HS-5 (cell line): ENCODE results near the gene COL4A2.

Experiments
- DNase-seq: peaks from one replicate; pipeline ENCODE4 v3.0.0-alpha.2; 2012; ENCODE audit warnings: low read depth

Gene COL4A2

DNA sequence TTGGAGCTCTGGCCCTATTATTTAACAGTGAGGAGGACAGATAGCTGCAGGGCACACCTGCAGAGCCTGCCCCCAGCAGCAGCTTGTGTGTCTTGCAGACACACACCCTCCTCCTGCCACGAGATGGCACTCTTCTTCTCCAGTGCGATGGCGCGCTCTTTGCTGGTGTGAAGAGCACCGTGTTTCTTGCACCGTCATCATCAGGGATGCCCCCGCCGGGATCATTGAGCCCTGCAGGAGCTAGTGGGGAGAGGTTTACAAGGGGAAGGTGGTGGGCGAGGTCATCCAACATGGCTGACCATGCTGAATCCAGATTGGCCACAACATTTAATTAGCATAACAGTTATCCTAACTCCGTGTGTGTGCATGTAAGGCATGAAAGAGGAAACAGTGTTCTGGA lies 148.9 kb downstream of the COL4A2 start:
- no peak for DNase-seq

GRCh38 chr13:110456550-110456949 lies 149.5 kb downstream of the COL4A2 start:
- DNase-seq: no peak

- no peak for DNase-seq
These were observed 150.3 kb downstream of the COL4A2 start for GRCh38 chr13:110457361-110457760.

GRCh38 chr13:110458017-110458416 lies 150.9 kb downstream of the COL4A2 start:
- DNase-seq: no peak

DNA sequence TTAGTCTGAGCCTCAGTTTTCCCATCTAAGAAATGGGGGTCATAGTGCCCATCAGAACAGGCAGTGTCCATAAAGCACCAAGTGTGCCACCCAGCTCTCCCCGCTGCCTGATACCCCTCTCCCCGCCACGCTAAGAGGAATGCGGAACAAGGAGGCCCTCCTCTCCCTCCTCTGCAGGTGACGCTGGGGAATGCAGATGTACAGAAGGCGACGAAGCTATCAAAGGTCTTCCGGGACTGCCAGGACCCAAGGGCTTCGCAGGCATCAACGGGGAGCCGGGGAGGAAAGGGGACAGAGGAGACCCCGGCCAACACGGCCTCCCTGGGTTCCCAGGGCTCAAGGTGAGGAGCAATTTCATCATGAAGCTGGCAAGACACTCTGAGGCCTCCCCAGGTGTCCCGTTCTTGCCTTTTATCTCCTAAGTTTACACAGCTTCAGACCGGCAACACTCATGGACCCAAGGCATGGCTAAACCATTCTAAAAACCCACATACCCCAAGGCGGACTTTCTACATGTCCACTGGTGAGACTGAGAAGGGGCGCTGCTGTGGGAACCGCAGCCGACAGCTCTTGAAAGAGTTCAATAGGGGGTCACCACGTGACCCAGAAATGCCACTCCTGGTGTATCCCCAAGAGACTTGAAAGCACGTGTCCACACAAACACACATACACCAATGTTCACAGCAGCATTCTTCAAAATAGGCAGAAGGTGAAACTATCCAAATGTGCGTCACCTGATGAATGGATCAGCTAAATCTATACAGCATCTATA lies 151.7 kb downstream of the COL4A2 start:
- DNase-seq: no peak

DNA sequence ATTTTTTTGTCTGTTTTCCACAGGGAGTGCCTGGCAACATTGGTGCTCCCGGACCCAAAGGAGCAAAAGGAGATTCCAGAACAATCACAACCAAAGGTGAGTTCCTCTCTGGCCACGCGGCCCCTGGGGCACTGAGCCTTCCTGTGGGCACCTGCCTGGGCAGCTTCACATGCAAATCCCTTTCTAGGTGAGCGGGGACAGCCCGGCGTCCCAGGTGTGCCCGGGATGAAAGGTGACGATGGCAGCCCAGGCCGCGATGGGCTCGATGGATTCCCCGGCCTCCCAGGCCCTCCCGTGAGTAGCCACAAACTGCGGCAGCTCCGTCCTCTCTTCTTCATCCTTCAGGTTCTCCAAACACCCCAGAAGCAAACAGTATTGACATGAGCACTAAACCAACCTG lies 155.0 kb downstream of the COL4A2 start:
- no peak for DNase-seq

DNA sequence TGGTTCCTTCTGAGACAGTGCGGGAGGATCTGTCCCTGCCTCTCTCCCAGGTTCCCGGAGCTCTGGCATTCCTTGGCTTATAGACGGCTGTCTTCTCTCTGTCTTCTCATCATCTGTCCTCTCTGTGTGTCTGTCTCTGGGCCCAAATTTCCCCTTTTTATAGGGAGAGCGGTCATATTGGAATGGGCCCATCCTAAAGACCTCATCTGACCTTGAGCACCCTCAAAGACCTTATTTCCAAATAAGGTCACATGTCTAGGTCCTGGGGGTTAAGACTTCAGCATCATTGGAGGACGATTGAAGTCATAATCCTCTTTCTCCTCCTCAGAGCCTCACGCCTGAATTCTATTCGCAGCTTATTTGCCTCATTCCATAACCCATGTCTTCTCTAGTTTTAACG lies 156.1 kb downstream of the COL4A2 start:
- DNase-seq: no peak

DNA sequence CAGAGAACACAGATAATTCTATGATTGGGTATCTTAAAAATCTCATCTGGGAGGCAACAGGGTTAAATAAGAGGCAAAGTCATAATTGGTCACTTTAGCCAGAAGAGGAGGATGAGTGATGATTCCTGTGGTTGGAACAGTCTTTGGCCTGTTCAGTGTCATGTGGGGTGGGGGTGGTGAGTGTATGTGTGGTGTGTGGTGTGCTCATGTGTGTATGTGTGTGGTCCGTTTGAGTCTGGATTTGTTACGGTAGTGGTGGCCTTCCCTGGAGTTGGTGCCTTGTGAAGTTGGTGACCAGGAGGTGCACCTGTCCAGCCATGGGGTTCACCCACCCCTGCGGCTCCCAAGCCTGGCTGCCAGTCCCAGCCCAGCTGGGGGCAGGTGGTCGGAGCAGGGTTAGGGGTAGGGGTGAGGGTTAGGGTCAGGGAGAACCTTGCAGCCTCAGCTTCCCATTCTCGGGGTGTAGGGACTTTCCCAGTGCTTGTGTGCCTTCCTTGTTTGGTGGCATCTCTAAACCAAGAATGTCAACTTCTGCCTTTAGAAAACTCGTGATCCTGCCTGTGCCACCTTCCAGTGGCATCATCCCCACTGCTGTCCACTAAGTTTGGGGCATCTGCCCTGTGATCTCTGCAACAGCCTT lies 156.9 kb downstream of the COL4A2 start:
- no peak for DNase-seq

DNA sequence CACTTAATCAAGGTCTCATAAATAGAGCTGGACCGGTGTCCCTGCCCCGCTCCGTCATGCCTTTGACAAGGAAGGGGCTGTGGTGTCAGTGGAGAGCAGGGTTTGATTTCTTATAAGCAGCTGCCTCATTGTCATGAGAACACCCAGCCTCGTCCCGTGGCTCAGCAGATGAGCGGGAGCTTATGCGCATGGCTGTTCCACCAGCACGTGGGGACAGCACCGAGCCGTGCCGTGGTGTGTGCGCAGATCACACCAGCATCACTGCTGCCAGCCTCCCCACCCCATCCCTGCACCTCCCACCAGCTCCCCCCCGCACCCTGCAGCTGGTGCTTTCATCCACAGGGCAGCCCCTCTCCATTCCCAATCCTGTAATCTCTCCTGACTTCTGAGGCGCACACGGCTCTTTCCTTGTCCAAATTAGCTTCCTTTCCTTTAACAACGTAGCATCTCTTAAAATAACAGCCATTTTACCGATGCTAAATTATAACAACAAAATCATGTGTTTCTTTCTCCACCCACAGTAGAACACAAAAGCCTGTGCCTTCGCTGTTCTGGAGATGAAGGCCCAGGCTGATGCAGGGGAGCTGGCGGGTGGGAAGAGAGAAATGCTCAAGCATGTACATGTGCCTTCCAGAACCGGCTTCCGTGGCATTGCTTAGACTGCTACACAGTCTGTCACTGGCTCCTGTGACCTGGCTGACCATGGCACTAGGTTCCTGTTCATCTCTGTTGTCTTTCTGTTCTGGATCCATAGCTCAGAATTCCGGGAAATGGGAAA lies 157.7 kb downstream of the COL4A2 start:
- no peak for DNase-seq

DNA sequence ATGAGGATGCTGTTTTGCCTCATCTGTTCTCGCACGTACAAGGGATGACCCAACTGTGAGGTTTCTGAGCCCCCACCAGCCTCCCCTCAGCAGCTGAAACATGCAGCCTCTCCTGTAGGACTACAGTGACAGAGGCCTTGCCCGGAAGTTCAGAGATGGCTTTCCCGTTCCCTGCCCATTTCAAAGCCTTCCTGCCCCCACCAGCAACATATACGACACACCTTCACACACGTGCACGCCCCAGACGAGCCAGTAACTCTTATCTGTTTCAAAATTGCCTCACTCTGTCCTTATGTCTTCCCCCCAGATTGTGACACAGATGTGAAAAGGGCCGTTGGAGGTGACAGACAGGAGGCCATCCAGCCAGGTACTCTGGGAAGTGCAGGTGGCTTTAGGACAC lies 158.6 kb downstream of the COL4A2 start:
- no peak for DNase-seq

DNA sequence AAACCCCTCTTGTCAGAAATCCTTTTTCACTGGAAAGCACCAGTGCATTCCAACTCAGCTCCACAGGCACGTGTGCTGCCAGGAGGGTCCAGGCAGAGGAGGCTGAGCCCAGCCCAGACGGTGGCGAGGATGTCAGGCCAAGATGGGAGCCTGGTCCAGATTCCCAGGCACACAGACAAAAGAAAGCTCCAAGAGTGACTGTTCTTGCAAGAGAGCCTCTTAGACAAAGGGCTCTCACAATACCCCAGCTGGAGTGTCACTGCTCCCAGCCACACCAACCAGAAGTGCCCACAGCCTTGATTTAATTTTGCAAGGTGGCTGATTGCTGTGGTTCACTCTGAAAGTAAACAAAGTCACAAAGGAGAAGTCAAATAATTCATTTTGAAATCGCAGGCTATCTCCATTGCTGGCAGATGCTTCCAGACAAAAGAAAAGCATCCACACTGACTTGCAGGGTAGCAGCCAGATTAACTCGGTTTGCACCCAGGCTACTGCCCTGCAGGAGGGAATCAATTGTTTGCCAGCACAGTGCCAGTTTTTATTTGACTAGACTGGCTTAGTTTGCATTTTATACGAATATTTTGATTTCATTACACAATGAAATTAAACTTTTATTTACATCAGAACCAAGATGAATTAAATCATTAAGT lies 159.3 kb downstream of the COL4A2 start:
- DNase-seq: no peak

GRCh38 chr13:110467516-110468110 lies 160.5 kb downstream of the COL4A2 start:
- no peak for DNase-seq

- DNase-seq: no peak
These were observed 162.0 kb downstream of the COL4A2 start for GRCh38 chr13:110468986-110469495.

DNA sequence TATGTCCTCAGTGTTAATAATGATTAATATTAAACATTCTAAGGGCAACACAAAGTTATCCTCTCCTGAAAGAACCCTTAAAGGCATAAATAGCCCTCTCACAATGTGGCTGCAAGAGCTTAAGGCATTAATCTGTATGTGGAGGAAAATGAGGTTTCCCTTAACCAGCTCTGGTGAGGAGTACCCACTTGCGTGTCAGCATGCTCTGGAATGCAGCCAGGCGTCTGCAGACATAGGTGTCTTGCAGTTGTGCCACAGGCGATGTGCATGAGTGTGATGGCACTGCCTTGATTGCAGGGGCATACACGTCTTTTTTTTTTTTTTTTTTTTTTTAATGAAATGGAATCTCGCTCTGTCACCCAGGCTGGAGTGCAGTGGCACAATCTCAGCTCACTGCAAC lies 162.5 kb downstream of the COL4A2 start:
- DNase-seq: no peak

- no peak for DNase-seq
These were observed 163.4 kb downstream of the COL4A2 start for GRCh38 chr13:110470272-110471009.

- no peak for DNase-seq
These were observed 164.2 kb downstream of the COL4A2 start for GRCh38 chr13:110471156-110471832.

DNA sequence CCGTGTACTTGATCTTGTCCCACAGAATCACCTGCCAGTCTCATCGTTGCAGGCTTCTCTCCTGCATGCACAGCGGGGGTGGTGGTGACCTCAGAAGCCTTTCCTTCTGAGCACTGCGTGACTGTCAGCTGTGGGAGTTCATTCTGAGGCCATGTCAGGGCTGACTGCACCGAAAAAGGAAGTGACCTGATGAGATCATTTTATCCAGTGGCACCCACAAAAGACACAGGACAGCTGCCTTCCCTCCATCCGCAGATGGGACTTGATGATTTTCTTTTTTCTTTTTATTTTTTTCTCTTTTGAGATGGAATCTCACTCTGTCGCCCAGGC lies 164.7 kb downstream of the COL4A2 start:
- no peak for DNase-seq

GRCh38 chr13:110472904-110473563 lies 165.9 kb downstream of the COL4A2 start:
- no peak for DNase-seq

GRCh38 chr13:110474713-110475112 lies 167.6 kb downstream of the COL4A2 start:
- no peak for DNase-seq

GRCh38 chr13:110475117-110475516 lies 168.0 kb downstream of the COL4A2 start:
- no peak for DNase-seq
